LNCAP (cell line): ENCODE results near the gene P2RY4.

Experiments used
- TF ChIP-seq, protein P1 (sequence below): fragments of 450-650 bp; IDR thresholded peaks from 2 replicates; pipeline ENCODE4 v1.5.1; 2017; ENCODE audit warnings: mild to moderate bottlenecking

Gene P2RY4

DNA sequence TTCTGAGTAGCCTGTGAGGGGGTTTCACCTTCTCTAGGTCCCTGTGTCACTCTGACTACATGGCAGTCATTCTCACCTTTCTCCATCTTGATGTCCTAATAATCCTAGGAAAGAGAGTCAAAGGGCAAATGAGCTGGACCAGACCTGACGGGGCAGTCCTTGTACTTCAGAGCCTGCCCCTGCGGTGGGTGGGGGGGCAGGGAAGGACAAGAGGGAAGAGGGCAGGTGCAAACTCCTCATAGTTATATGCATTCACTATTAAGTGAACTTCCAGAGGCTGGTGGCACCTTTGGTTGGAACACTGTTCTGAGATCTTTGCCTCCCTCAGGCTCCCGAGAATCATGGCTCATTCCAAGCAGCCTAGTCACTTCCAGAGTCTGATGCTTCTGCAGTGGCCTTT, 25.6 kb downstream of the P2RY4 start, which contains the start of gene AWAT1:
TSS of gene AWAT1 (plus strand) at position 301 of the 400 bp plus-strand sequence. CDS start at position 342, 41 bp downstream.
- TF ChIP-seq, protein P1, sequence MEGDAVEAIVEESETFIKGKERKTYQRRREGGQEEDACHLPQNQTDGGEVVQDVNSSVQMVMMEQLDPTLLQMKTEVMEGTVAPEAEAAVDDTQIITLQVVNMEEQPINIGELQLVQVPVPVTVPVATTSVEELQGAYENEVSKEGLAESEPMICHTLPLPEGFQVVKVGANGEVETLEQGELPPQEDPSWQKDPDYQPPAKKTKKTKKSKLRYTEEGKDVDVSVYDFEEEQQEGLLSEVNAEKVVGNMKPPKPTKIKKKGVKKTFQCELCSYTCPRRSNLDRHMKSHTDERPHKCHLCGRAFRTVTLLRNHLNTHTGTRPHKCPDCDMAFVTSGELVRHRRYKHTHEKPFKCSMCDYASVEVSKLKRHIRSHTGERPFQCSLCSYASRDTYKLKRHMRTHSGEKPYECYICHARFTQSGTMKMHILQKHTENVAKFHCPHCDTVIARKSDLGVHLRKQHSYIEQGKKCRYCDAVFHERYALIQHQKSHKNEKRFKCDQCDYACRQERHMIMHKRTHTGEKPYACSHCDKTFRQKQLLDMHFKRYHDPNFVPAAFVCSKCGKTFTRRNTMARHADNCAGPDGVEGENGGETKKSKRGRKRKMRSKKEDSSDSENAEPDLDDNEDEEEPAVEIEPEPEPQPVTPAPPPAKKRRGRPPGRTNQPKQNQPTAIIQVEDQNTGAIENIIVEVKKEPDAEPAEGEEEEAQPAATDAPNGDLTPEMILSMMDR = no peak

DNA sequence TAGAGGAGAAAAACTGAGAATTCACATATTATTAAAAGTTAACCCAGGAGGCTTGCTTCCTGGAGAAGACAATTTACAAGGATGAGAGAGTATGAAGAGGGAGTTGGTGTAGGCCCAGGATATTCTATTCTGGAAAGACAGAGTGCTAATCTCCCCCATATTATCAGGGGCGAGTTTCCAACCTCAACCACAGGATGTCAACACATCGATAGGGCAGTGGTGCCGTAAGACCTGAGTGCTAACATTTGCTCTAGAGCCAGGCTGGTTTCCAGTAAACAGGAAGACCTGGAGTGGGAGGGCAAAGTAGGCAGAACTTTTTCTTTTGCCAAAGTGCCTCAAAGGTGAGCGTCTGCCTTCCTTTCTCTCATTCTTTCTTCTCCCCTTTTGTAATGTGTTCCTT, 28.3 kb downstream of the P2RY4 start:
- TF ChIP-seq, protein P1 = no peak

DNA sequence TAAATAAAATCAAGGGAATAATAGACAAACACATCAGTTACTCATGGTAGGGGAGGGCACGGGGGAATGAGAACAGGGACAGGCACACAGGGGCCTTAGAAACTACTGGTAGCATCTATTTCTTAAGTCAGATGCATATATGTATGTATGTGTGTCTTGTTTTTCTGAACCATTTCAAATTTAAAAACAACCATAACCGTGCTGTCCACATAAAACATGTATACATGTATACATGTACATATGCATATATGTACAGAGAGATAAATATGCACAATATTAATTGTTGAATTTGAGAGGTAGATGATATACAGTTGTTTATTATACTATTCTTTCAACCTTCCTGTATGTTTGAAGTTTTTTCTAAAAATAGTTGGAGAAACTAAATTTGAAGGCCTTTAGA, 33.3 kb downstream of the P2RY4 start:
- TF ChIP-seq, protein P1 = no peak

DNA sequence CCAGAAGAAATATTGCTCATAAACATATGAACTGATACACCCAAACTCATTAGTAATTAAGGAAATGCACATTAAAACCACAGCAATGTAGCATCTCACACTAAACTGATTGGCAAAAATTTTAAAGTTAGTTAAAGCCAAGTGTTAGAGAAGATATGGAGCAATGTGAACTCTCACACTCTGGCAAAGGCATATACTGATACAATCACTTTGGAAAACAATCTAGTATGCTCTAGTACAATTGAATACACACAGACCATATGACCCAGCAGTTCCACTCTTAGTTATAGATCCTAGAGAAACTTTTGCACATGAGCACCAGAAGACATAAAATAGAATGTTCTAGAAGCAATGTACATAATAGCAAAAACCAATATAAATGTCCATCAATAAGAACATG, 34.0 kb downstream of the P2RY4 start:
- TF ChIP-seq, protein P1 = no peak

DNA sequence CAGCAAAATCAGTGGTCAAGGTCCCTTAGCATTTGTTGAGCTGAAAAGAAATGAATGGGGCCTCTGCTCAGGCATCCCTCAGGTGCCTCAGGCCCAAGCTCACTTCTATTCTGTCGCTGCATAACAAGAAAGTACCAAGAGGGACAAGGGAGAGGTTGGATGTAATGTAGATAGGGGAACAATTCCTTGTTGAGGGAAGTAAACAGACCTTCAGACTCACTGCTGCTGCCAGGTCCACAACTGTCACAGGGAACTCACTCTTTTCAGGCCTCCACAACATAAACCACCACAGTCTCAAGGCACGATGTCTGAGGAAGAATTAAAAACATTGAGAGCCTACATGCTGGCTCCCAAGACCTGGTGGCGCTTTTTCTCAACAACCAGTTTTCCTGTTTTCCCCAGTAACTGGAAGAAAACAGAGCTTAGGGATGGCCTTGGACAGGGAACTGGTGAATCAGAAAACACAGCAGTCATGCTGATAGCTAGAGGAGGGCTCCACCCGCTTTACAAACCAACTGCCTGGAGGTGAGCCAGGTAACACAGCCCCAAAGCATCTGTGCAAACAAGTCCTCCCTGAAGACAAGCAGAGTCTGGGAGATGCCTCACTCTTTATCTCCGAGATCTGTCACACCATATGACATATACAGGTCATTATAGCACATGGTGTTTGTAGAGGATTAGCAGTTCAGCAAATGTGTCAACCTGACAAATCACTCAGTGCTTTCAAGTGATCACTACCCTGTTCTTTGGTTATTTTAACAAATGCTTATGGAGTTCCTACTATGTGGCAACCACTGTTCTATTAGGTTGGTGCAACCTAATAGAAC, 39.9 kb downstream of the P2RY4 start:
- TF ChIP-seq, protein P1 = no peak

DNA sequence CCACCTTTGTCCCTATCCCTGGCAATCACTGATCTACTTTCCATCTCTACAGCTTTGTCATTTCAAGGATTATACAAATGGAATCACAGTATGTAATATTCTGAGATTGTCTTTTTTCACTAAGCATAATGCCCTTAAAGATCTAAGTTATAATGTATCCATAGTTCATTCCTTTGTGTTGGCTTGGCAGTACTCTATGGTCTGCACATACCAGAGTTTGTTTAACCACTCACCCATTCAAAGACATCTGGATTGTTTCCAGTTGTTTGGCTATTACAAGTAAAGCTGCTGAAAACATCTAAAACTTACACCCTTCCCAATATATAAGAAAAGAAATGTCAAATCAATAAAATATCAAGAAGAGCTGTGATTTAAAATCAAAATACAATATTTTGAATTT, 51.5 kb downstream of the P2RY4 start:
- TF ChIP-seq, protein P1 = no peak
